HAP-1 (cell line): Measurements from ENCODE around the gene ADAMTS4.
A peak's percentile ranks its signal among the peaks of the same experiment; 100 is the strongest.

Experiments
- DNase-seq, 2 experiments: peaks; one replicate each; pipeline ENCODE4 v3.0.0-alpha.2; 2016 to 2020; ENCODE audit warnings: low spot score in 2 of 2
- H3K27me3 ChIP-seq: fragments of 250-450 bp; sonication (Bioruptor Pico); 2 replicates; pipeline ENCODE4 v1.5.1; 2020; ENCODE audit warnings: low read depth, mild to moderate bottlenecking, moderate library complexity
- H3K36me3 ChIP-seq: fragments of 250-450 bp; sonication (Bioruptor Pico); replicated peaks from 2 replicates; pipeline ENCODE4 v1.5.1; 2020; ENCODE audit warnings: mild to moderate bottlenecking
- H3K4me1 ChIP-seq: fragments of 250-450 bp; sonication (Bioruptor Pico); 2 replicates; pipeline ENCODE4 v1.5.1; 2020; ENCODE audit warnings: mild to moderate bottlenecking
- H3K4me3 ChIP-seq: fragments of 250-450 bp; sonication (Bioruptor Pico); 2 replicates; pipeline ENCODE4 v1.5.1; 2020; ENCODE audit warnings: mild to moderate bottlenecking, moderate library complexity
- H3K9me3 ChIP-seq: fragments of 250-450 bp; sonication (Bioruptor Pico); 2 replicates; pipeline ENCODE4 v1.5.1; 2020; ENCODE audit warnings: mild to moderate bottlenecking, moderate library complexity
- in situ Hi-C: fragments of 300-500 bp; cut with MboI; formaldehyde crosslinking; loops from 3 replicates; pipeline ENCODE4 v1.14.3; 2020; ENCODE audit warnings: low sequenced_read_pairs, inconsistent platforms, mixed read lengths

ADAMTS4 gene

GRCh38 chr1:161182214-161182613 lies 16.6 kb downstream of the ADAMTS4 start:
- H3K36me3 ChIP-seq = no peaks in the 10 kb centered on the region
- H3K27me3 ChIP-seq = 0 out of 2 replicates have a peak, but pooled peaks cover 3% of the 10 kb centered on the region
- in situ Hi-C loops = loop anchor here (25.0 kb wide), 1 partner anchor 555 kb away; the partner anchor contains the start of gene DUSP12
- H3K4me3 ChIP-seq = no peak overlapping the region
- no peak for DNase-seq
- H3K4me1 ChIP-seq = peaks cover 8% of the 10 kb centered on the region
- no peaks in the 10 kb centered on the region for H3K9me3 ChIP-seq

GRCh38 chr1:161180639-161181038 lies 18.2 kb downstream of the ADAMTS4 start:
- 0 out of 2 replicates have a peak, but pooled peaks cover 3% of the 10 kb centered on the region for H3K27me3 ChIP-seq
- in situ Hi-C loops = loop anchor here (25.0 kb wide), 1 partner anchor 557 kb away; the partner anchor contains the start of gene DUSP12
- H3K9me3 ChIP-seq = no peaks in the 10 kb centered on the region
- no peak overlapping the region for H3K4me3 ChIP-seq
- H3K36me3 ChIP-seq = no peaks in the 10 kb centered on the region
- H3K4me1 ChIP-seq = peaks cover 14% of the 10 kb centered on the region
- no peak for DNase-seq

GRCh38 chr1:161179698-161180097 lies 19.2 kb downstream of the ADAMTS4 start:
- H3K36me3 ChIP-seq = peaks cover 2% of the 10 kb centered on the region; the same call in 1 of the 2 replicates
- no peak overlapping the region for H3K4me3 ChIP-seq
- H3K4me1 ChIP-seq = peaks cover 14% of the 10 kb centered on the region
- in situ Hi-C loops = loop anchor here (25.0 kb wide), 1 partner anchor 558 kb away; the partner anchor contains the start of gene DUSP12
- no peak for DNase-seq
- H3K27me3 ChIP-seq = 0 out of 2 replicates have a peak, but pooled peaks cover 3% of the 10 kb centered on the region
- H3K9me3 ChIP-seq = no peaks in the 10 kb centered on the region

GRCh38 chr1:161177936-161178244 lies 21.0 kb downstream of the ADAMTS4 start:
- in situ Hi-C loops = loop anchor here (25.0 kb wide), 1 partner anchor 559 kb away; the partner anchor contains the start of gene DUSP12

GRCh38 chr1:161177112-161177935 lies 21.5 kb downstream of the ADAMTS4 start, which contains the start of gene B4GALT3:
Gene B4GALT3 (minus strand): TSS chr1:161177507. CDS start chr1:161176060, 1,447 bp downstream.
- no peaks in the 10 kb centered on the region for H3K27me3 ChIP-seq
- peaks cover 20% of the 10 kb centered on the region for H3K36me3 ChIP-seq
- H3K4me1 ChIP-seq = peaks cover 14% of the 10 kb centered on the region
- H3K4me3 ChIP-seq = peak within 1 kb of the TSS; percentile 76
- in situ Hi-C loops = loop anchor here (25.0 kb wide), 1 partner anchor 560 kb away; the partner anchor contains the start of gene DUSP12
- DNase-seq = peak; percentile 56 to 95
- no peaks in the 10 kb centered on the region for H3K9me3 ChIP-seq

More at GRCh38 chr1:161177936-161178244, 21.0 kb downstream of the ADAMTS4 start:
- H3K4me1 ChIP-seq = peaks cover 14% of the 10 kb centered on the region
- H3K4me3 ChIP-seq = no peak overlapping the region; the same call in 1 of the 2 replicates
- H3K9me3 ChIP-seq = no peaks in the 10 kb centered on the region
- H3K27me3 ChIP-seq = no peaks in the 10 kb centered on the region
- H3K36me3 ChIP-seq = peaks cover 17% of the 10 kb centered on the region
- no peak for DNase-seq

GRCh38 chr1:161176468-161177111 lies 22.3 kb downstream of the ADAMTS4 start:
- no peaks in the 10 kb centered on the region for H3K9me3 ChIP-seq
- in situ Hi-C loops = loop anchor here (25.0 kb wide), 1 partner anchor 561 kb away; the partner anchor contains the start of gene DUSP12
- no peak for DNase-seq

GRCh38 chr1:161175771-161176453 lies 22.9 kb downstream of the ADAMTS4 start:
- DNase-seq = no peak
- H3K4me3 ChIP-seq = peak overlapping the region; percentile 76; the same call in 1 of the 2 replicates
- no peaks in the 10 kb centered on the region for H3K27me3 ChIP-seq
- no peaks in the 10 kb centered on the region for H3K9me3 ChIP-seq
- peaks cover 32% of the 10 kb centered on the region for H3K36me3 ChIP-seq
- H3K4me1 ChIP-seq = peaks cover 14% of the 10 kb centered on the region
- in situ Hi-C loops = loop anchor here (25.0 kb wide), 1 partner anchor 561 kb away; the partner anchor contains the start of gene DUSP12

More at GRCh38 chr1:161176468-161177111, 22.3 kb downstream of the ADAMTS4 start:
- H3K4me1 ChIP-seq = peaks cover 14% of the 10 kb centered on the region
- no peaks in the 10 kb centered on the region for H3K27me3 ChIP-seq
- peaks cover 26% of the 10 kb centered on the region for H3K36me3 ChIP-seq
- peak overlapping the region; percentile 76 for H3K4me3 ChIP-seq

- no peak overlapping the region for H3K4me3 ChIP-seq
- peaks cover 39% of the 10 kb centered on the region for H3K36me3 ChIP-seq
Observed at GRCh38 chr1:161174911-161175310, 23.9 kb downstream of the ADAMTS4 start.

GRCh38 chr1:161173711-161174110 lies 25.1 kb downstream of the ADAMTS4 start:
- H3K36me3 ChIP-seq = peaks cover 50% of the 10 kb centered on the region
- H3K4me3 ChIP-seq = no peak overlapping the region
- H3K9me3 ChIP-seq = no peaks in the 10 kb centered on the region
- peaks cover 14% of the 10 kb centered on the region for H3K4me1 ChIP-seq
- DNase-seq = no peak
- no peaks in the 10 kb centered on the region for H3K27me3 ChIP-seq
- in situ Hi-C loops = no loop called here

More at GRCh38 chr1:161174911-161175310, 23.9 kb downstream of the ADAMTS4 start:
- Histone ChIP-seq H3K27me3 (no peaks in the 10 kb centered on the region), H3K4me1 (peaks cover 14% of the 10 kb centered on the region), H3K9me3 (no peaks in the 10 kb centered on the region)
- in situ Hi-C loops = loop anchor here (25.0 kb wide), 1 partner anchor 562 kb away; the partner anchor contains the start of gene DUSP12
- DNase-seq = no peak

- peaks cover 52% of the 10 kb centered on the region for H3K36me3 ChIP-seq
- peaks cover 11% of the 10 kb centered on the region for H3K4me1 ChIP-seq
- H3K9me3 ChIP-seq = no peaks in the 10 kb centered on the region
- no peak overlapping the region for H3K4me3 ChIP-seq
- DNase-seq = no peak
- H3K27me3 ChIP-seq = no peaks in the 10 kb centered on the region
- in situ Hi-C loops = no loop called here
Observed at GRCh38 chr1:161172776-161173376, 26.0 kb downstream of the ADAMTS4 start.

GRCh38 chr1:161172349-161172748 lies 26.5 kb downstream of the ADAMTS4 start:
- DNase-seq = no peak
- peaks cover 54% of the 10 kb centered on the region for H3K36me3 ChIP-seq
- no peak overlapping the region for H3K4me3 ChIP-seq
- in situ Hi-C loops = no loop called here
- H3K4me1 ChIP-seq = peaks cover 5% of the 10 kb centered on the region
- H3K9me3 ChIP-seq = no peaks in the 10 kb centered on the region
- no peaks in the 10 kb centered on the region for H3K27me3 ChIP-seq

- Histone ChIP-seq H3K4me3 (no peak overlapping the region), H3K27me3 (no peaks in the 10 kb centered on the region), H3K9me3 (no peaks in the 10 kb centered on the region), H3K4me1 (peaks cover 9% of the 10 kb centered on the region), H3K36me3 (peaks cover 54% of the 10 kb centered on the region)
- in situ Hi-C loops = no loop called here
- DNase-seq = no peak
Observed at GRCh38 chr1:161171696-161172095, 27.2 kb downstream of the ADAMTS4 start.

GRCh38 chr1:161171191-161171590 lies 27.7 kb downstream of the ADAMTS4 start:
- H3K4me3 ChIP-seq = no peak overlapping the region
- no peaks in the 10 kb centered on the region for H3K27me3 ChIP-seq
- peaks cover 54% of the 10 kb centered on the region for H3K36me3 ChIP-seq
- in situ Hi-C loops = no loop called here
- peaks cover 4% of the 10 kb centered on the region; the same call in 1 of the 2 replicates for H3K4me1 ChIP-seq
- DNase-seq = no peak
- H3K9me3 ChIP-seq = no peaks in the 10 kb centered on the region
